SIG-M5 treated with dmso at 0.1 percent for 504 hours (cell line): ENCODE results near the gene SENP2.
"Not testable (repeated sequence)": the region's sequence is repeated elsewhere in the genome, so short reads cannot be mapped to it uniquely, and the experiment has no call there.

Experiments used
- DNase-seq: peaks from one replicate; lab custom pipeline; 2025; ENCODE audit not compliant: unreplicated experiment; lab: John Stamatoyannopoulos, UW

Gene SENP2

DNA sequence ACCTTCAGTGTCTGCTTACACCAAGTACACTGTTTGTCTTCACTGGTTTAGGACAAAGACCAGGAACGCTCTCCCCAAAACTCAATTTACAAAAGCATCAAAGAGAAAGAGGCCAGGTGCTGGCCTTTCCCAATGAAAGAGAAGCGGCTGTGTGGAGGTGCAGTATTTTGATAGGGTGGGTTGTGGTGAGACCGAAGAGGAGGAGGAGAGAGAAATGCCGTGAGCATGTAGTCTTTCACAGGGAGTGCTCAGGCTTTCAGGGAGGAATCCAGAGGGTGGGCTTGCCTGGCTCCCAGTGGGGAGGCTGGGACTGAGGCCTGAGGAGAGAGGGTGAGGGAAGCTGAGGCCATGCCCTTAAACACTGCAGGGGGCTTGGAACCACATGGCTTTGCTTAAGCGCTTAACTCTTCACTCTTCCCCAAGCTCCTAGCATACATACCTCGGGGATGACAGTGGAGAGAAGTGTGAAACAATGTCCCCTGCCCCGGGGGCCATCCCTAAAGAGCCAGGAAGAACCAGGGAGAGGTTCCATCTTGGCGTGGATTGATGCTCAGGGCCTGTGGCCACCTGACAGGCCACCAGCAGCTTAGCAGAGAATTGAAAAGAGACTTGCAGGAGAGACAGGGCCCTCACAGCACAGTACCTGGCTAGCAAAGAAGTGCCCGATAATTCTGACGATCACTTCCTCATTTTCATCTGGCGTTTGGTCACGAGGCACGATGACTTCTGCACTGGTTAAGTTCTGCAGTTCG is 60.5 kb downstream of the SENP2 start:
- DNase-seq, result peak; percentile 8

GRCh38 chr3:185647134-185647879 is 61.2 kb downstream of the SENP2 start:
- no peak for DNase-seq

DNA sequence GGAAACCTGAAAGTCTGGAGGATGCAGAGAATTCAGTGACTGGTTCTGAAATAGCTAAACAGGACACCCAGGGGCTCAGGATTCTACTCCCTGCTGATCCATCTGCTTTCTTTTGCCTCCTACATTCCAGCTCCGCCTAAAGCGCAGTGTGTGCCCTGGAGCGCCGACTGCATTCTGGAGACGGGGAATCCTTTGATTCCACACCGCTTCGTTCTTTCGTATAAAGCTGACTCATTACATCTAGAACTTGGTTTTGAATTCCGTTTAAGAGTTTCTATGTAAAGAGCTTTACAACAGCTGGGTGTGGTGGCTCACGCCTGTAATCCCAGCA is 61.8 kb downstream of the SENP2 start:
- DNase-seq, result no peak

- DNase-seq, result no peak
Observed at GRCh38 chr3:185648396-185648795, 62.3 kb downstream of the SENP2 start.

DNA sequence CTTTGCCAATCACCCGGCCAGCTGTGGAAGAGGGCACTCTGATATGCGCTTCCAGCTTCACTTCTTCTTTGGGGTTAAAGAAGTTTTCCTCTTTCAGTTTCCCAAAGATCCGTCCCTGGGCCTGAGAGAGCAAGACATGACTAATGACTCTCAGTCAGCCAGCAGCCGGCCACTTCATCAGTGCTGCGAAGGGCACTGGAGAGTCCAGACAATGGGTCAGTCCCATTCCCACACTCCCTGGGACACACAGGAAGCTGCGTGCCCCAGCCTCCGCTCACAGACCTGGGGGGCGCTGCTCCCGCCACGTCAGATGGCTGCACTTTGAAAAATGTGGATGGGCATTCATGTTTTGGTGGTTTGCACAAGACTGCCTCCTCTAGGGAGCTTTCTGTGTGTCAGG is 63.3 kb downstream of the SENP2 start:
- DNase-seq, result no peak

DNA sequence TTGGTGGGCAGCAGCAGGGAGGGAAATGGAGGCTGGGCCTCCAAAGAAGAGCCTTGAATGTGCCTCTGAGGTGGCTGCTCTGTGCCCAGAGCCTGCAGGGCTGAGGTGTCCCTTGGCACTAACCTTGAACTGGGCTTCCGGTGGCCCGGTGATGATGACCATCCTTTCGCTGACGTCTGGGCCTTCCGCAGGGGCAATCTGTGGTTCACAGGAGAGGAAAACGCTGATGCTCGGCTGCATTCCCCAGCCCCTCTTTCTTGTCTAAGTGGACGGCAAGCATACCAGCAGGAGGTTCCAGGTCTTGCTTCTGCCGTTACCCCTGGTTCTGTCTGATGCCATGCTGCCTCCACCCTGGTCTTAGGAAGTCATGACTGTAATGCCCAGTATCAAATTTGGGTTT is 65.9 kb downstream of the SENP2 start:
- no peak for DNase-seq

- DNase-seq, result no peak
Observed at GRCh38 chr3:185653949-185654757, 68.1 kb downstream of the SENP2 start.

- DNase-seq, result no peak
Observed at GRCh38 chr3:185654758-185655145, 68.7 kb downstream of the SENP2 start.

GRCh38 chr3:185655426-185656320 is 69.6 kb downstream of the SENP2 start:
- DNase-seq, result no peak

- no peak for DNase-seq
Observed at GRCh38 chr3:185656321-185656840, 70.3 kb downstream of the SENP2 start.

GRCh38 chr3:185657211-185657610 is 71.1 kb downstream of the SENP2 start:
- DNase-seq, result no peak

GRCh38 chr3:185657691-185658503 is 71.8 kb downstream of the SENP2 start:
- DNase-seq, result no peak

- no peak for DNase-seq
Observed at GRCh38 chr3:185658504-185658912, 72.4 kb downstream of the SENP2 start.

DNA sequence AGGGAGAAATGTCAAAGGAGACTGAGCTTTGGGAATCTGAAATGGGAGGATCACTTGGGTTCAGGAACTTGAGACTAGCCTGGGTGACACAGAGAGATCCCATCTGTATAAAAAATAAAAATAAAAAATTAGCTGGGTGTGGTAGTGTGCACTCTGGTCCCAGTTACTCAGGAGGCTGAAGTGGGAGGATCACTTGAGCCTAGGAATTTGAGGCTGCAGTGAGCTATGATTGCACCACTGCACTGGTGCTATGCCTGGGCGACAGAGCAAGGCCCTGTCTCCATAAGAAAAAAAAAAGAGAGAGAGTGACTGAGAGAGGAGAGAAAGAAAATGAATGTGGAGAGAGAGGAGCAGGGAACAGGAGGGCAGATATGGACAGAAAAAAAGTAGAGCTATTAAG is 72.8 kb downstream of the SENP2 start:
- no peak for DNase-seq

DNA sequence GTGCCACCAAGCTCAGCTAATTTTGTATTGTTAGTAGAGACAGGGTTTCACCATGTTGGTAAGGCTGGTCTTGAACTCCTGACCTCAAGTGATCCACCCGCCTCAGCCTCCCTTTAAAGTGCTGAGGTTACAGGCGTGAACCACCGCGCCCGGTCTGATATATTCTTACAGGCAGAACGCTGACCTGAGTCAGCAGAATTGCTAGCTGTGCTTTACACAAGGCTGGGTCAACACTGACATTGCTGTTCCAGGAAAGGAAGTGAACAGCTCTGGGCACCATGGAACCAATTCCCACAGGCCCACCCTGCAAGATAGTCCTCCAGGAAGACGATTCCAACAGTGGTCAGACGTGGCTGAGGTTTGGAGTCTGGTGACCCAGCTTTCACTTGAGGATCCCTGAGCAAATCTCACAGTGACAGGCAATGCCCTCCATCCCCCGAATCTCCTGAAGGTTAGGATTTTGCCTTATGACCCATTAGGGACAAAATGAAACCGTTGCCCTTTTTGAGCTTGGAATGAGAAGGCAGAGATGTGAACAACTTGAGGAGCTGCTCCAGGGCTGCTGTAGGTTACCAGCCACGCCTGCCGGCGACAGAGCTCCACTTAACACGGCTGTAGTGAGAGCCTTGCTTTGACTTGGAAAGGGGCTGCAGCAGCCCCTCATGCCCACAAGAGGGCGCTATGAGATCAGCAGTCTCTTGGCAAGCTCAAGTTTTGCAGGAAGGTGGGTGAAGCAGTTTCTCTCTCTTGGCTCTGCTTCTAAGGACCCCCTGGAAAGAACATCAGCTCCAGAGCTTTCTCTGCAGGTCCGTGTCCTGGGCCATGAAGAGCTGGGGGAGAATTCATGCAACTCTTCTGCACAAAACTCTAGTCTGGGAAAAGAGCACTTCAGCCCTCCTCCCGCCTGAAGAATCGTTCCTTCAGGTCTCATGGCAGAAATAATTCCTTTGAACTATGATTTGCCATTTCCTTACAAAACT is 74.1 kb downstream of the SENP2 start:
- peak; percentile 85 for DNase-seq

- DNase-seq, result not testable (repeated sequence)
Observed at GRCh38 chr3:185661296-185661695, 75.2 kb downstream of the SENP2 start.

DNA sequence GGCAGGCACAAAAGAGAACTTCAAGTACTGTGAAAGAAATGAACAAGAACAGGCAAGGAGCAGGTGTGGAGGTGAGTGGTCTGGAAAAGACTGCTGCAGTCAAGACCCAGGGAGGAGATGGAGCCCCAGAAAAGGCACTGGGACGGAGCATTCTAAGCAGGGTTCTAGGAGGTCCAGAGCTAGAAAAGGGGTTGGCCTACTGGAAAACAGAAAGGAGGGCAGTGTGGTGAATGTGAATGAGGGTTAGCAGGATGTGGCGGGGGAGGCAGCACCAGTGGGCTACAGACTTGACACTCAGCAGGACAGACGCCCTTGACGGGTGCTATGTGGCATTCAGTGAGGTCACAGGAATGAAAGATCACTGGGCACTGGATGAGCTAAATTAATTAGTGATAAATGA is 75.7 kb downstream of the SENP2 start:
- no peak for DNase-seq

GRCh38 chr3:185663929-185664328 is 77.8 kb downstream of the SENP2 start:
- no peak for DNase-seq

GRCh38 chr3:185667574-185667973 is 81.5 kb downstream of the SENP2 start:
- no peak for DNase-seq
